Activated CD4-positive, alpha-beta T cell treated with anti-CD3 and anti-CD28 coated beads for 4 hours (primary cell): ENCODE results near the gene ZMYND8.
"Not testable (repeated sequence)": the region's sequence is repeated elsewhere in the genome, so short reads cannot be mapped to it uniquely, and the experiment has no call there.

Experiments used
- DNase-seq, 2 donors: peaks; one replicate each; pipeline ENCODE4 v3.0.0-alpha.2; 2020

Gene ZMYND8

DNA sequence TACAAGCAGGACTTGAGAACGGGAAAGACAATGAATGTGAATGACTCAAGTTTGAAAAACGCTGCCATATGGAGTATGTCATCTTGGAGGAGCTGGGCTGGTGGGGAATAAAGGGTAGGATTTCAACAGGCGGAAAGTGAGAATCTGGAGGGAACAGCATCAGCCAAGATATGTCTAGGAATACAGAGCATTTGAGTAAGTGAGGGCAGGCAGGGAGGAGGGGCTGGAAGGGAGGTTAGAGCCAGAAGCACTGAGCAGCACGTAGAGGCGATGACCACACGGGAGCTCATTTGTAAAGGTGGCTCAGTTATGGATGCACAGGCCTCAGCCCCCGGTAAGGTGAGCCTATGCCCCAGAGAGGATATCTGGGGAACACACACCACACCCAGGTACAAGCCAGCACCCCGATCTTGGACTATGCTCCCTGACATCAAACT, 115.1 kb downstream of the ZMYND8 start:
- DNase-seq: no peak

DNA sequence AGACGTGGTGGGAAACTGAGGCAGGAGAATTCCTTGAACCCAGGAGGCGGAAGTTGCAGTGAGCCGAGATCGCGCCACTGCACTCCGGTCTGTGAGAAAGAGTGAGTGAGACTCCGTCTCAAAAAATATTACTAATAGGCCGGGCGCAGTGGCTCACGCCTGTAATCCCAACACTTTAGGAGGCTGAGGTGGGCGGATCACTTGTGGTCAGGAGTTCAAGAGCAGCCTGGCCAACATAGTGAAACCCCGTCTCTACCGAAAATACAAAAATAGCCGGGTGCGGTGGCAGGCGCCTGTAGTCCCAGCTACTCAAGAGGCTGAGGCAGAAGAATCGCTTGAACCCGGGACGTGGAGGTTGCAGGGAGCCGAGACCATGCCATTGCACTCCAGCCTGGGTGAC, 116.4 kb downstream of the ZMYND8 start:
- not testable (repeated sequence) for DNase-seq

DNA sequence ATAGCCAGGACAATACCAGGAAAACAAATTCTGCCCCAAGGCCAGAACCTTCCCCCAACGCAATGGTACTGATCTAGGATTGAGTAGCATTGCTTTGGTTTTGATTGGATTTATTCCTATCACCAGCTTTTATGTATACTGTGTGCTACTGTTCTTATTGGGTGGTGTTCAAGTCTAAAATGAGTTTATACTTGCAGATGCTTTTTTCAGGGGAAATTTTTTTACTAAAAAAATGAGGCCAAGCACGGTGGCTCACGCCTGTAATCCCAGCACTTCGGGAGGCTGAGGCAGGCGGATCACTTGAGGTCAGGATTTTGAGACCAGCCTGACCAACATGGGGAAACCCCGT, 116.8 kb downstream of the ZMYND8 start:
- no peak for DNase-seq

DNA sequence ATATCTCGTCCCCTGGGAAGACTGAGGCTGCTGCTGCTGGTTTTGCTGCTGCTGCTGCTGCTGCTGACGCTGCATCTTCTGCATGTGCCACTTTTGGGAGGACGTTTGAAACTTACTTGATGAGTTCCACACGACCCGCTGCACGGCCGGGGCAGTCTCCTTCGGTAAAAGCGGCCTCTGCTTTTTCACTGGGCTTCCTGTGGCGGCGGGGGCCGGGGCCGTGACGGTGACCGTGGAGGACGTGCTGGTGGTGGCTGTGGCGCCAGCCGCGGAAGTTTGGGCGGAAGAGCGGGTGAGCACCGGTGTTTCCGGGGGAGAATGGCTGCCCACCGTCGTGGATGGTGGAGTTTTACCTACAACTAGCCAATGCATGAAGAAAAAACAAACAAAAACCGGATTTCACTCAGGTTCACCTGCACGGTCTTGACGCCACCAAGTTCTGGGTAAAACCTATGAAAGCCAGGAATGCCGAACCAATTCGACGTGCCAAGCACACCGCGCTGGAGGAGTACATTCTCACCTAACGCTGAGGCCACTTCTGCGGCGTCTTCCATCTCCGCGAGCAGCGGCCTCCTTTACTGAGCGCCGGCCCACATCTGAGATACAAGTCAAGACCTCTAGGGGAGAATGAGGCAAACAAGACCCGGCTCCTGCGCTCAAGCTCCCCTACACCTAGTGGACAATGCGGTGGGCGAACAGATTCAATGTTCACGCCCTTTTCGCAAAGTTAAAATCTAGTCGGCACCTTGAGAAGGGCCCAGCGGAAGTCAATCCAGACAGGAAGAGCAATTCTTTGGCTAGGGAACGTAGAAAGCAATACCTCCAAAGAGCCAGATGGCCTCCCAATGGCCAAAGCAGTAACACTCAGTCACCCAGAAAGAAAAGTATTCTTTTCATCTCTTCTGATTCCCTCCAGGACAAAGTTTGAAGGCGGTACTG, 117.5 kb downstream of the ZMYND8 start:
- DNase-seq: no peak

DNA sequence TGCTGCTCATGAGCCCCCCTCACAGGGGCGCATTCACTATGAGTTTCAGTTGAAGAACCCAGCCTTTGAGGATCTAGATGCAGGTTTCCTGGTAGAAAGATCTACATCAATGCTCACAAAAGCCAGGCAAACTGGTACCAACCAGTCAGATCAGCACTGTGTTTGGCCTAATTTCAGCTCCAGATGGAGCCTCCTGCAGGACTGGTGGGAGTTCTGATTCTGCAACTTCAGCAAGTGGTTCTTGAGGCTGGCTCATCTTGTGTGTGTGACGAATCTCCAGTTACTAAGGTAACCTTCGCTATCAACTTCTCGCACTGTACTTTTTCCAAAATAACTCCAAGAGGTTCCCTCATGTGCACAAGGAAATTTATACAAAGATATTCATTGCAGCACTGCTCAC, 118.8 kb downstream of the ZMYND8 start:
- DNase-seq: no peak

DNA sequence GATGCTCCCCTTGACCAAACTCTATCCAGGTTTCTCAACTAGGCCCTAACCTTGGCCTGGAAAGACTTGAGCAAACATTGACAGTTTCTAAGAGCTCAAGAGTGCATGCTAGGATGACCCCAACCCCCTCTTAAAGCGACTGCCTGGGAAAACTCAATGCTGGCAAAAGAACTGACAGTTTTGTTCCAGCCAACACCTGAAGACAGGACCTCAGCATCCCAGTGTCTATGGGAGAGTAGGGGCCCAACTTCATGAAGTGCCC, 119.9 kb downstream of the ZMYND8 start:
- no peak for DNase-seq

DNA sequence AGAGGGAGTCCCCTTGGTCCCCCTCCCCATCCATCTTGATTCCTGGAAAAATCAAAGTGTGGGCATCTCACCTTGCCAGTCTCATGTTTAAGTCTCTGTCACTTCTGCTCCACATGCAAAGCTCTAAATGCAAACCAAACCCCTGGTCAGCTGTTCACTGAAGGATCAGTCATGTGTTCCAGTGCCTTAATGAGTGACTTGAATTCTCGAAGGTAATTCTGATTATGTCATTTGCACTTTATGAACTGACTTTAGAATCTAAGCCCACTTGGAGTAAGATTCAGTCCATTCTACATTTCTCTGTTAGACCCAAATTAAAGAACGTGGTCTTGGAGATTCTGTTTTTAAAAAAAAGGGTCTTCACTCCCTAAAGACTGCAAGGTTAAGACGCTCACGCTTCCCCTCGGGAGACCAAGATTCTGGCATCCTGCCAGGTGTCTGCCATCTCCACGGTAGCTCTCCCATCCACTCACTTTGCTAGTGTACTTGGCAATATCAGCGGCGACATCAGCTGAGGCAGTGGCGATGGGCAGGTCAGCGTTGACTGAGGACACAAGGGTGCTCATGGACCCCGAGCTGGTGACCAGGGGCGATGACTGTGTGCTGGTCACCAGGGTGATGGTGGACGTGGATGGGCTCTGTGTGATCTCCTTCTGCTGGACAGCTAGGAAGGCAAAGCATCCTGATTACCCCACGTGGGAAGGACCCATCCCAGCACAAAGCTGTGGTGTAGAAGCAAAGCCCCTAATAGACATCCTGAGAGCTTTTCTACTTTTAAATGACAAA, 120.5 kb downstream of the ZMYND8 start:
- DNase-seq: no peak

DNA sequence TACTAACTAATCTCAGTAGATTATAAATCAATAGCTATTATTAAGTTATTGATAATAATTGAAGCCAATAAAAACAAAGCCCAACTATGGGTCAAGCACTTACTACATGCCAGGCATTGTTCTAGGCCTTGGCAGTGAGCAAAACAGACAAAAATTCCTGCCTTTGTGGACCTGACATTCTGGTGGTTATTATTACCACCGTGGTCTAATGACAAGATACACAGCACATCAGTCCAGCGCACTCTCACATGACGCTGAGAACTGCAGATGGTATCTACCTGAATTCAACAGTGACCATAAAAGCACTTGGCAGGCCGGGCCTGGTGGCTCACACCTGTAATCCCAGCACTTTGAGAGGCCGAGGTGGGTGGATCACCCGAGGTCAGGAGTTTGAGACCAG, 121.4 kb downstream of the ZMYND8 start:
- DNase-seq: no peak

DNA sequence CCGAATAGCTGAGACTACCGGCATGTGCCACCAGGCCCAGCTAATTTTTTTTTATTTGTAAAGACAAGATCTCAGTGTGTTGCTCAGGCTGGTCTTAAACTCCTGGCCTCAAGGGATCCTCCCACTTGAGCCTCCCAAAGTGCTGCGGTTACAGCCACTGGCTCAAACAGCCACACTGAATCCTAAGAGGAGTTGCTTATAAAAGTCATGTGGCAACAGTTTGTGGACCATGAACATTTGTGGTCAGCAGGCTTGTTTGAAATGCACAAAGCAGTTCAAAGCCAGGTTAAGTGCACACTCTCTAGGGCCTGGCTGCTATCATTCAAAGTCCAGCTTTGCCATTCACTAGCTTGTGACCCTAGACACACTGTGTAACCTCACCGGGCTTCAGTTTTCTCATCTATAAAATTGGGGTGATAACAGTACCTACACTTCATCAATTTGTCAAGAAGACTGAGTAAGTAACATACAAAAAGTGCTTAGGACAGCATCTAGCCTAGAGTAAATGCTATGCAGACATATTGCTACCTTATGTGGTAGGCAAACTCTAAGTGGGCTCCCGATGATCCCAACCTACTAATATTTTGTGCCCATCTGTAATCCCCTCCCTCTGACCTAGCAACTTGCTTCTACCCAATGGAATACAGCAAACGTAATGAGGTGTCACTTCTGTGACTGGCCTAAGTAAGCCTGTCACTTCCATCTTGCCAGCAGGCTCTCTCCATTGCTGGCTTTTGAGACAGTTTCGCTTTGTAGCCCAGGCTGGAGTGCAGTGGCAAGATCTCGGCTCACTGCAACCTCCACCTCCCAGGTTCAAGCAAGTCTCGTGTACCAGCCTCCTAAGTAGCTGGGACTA, 122.9 kb downstream of the ZMYND8 start:
- no peak for DNase-seq

DNA sequence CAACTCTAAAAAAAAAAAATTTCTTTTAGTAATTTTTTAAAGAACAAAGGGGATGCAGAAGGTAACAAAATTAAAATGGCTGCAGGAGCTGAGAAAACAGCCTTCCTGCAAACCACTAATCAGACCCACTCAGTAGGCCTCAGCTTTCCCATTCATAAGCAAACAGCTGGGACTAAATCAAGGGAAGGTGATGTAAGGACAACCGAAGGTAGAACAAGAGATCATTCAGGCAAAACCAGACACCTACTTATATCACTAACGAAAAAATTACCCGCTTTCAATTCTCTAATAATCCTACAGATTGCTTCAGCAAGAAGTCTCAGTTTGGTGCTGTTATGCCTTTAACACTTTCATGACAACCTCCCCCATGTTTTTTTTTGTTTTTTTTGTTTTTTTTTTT, 124.0 kb downstream of the ZMYND8 start:
- DNase-seq: no peak

DNA sequence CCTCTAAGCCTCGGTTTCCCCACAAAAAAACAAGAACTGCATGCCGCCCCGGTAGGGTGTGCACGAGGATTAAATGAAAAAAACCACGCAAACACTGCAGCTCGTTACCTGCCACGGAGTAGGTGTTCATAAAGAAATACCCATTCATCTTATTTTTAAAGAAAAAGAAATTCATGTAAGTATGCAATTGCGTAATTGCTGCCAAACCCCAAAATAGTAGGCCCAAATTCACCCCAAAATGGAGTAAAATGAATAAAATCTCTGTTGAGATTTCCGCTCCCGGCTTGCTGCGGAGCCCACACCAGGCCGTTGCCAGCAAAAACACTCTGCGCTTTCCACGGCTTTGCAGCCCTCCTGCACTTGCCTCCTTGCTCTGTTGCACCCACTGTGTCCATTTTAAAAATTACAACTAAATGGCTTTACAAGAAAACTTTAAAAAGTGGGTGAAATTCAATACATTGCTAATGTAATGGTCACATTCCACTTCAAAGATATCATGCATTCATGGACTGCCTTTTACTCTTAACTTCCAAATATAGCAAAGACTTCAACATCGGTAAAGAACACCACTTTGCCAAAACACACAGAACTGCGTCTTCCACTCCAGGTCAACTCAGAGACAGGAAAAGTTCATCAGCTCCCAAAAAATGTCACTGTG, 125.0 kb downstream of the ZMYND8 start:
- DNase-seq: no peak

DNA sequence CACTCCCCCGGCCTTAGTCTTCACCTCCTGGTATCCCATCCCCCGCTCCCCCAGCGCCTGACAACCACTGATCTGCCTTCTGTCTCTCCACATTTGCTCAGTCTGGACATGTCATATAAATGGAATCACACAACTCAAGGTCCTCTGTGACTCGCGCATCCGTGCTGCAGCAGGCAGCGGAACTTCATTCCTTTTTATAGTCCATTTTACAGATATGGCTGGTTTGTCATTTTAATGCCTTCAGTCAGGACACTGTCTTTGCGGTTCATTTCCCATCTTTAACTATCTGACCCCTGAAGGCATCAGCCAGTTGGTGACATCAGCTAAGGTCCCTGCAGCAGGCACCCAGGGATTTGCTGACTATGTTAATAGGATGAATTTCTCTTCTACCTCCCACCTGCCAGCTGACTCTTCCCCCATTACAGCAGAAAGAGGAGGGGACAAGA, 125.7 kb downstream of the ZMYND8 start:
- DNase-seq: no peak

DNA sequence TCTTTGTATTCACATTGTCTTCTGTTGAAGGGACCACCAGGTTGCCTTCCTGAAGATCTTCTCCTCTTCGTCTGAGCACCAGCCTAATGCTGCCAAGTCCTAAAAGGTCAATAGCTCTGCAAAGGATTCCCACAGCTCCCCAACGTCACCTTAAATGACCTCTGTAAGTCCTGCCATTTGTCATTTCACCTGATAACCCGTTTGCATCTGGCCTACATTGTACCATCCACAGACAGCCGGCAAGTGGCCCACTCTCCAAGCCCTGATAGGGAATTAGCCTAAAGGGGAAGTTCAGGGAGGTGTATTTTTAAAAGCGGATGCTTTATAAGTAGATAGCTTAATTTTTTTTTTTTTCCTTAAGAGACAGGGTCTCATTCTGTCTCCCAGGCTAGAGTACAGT, 127.8 kb downstream of the ZMYND8 start:
- DNase-seq: no peak

DNA sequence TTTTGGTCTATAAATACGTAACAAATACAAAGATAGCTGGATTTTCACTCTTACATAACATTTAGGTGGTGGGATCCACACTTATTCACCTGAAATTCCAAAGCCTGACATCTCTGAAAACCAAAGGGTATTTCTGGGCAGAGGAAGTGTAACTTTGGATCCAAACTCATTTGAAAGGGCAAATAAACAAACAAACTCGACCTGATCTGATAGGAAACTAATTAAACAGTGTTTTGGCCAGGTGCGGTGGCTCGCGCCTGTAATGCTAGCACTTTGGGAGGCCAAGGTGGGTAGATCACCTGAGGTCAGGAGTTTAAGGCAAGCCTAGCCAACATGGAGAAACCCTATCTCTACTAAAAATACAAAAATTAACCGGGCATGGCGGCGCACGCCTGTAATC, 128.9 kb downstream of the ZMYND8 start:
- DNase-seq: no peak

DNA sequence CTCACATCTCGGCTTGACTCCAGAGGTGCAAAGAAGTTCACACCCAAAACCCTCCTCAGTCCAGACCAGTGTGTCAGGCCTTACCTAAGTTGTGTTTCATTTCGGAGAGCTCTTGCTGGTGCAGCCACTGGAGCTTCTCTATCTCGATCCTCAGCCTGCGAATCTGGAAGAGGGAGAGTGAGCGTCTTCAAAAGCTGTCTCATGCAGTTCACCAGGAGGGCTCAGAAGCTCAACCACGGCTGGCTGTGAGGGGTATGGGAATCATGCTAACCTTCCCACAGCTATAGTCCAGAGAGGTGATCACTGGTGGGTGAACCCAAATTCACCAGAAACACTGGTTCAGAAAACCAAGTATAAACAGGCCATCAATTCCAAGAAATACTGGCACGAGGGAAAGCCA, 129.4 kb downstream of the ZMYND8 start:
- no peak for DNase-seq

DNA sequence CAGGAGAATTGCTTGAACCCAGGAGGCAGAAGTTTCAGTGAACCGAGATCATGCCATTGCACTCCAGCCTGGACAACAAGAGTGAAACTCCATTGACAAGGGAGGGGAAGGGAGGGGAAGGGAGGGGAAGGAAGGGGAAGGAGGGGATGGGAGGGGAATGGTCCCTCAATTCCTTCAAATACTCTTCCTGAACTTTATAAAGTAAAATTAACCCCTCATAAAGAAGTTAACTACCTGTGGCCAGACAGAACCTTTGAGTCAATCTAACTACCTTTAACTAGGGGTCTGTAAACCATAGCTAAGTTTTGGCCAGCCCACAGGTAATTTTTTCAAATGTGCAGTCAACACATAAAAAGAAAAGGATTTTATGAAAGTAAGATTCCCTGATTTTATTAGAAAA, 131.0 kb downstream of the ZMYND8 start:
- DNase-seq: no peak

DNA sequence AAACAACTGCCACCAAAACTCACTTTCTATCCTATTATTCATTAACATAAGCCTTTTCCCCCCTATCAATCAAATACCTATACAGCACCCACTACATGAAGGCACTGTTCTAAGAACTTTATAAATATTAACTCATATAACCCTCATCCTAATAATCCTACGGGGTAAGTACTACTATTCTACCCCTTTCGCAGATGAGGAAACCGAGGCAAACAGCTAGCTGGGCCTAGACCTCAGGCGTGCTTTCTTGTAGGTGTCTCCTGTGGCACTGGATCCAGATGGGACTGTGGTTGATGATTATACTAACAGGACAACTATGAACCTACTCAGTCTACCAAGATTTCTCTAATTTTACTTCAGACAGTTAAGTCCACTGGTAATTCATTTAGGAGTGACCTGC, 131.6 kb downstream of the ZMYND8 start:
- DNase-seq: no peak

DNA sequence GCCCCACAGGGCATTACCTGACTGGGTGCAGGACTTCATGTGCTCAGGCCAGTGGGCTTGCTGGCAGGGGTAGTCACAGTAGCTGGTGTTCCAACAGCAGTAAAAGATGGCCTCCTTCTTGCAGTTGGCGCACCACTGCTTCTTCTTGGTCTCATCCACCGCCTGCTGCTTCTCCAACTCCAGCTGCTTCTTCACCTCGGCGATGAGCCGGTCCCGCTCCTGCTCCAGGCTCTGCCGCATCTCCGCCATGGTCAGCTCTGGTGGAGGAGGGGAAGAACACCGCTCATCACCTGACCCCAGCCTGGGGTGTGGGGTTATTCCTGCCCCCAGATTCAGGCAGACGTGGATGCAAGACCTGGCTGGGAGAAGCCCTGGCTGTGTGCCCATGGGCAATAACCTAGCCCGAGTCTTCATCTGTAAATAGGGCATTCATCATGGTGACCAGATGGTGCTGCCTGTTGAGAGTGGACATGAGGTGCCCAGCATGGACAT, 132.2 kb downstream of the ZMYND8 start:
- DNase-seq: no peak

DNA sequence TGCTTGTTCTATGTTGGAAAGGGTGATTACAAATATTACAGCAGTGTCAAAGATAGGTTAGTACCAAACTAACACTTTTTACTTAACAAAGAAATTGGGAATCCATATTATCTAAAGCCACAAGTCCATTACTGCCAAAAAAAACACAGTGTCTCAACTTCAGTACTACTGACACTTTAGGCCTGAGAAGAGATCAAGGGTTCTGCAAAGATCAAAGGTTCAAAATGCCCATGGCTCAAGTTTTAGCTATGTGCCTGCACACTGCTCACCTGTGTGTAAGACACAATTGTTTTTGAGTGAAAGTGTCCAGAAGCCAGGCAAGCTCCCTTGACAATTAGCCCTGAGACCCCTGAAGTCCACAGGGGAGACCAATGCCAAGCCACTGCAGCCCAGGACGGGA, 132.6 kb downstream of the ZMYND8 start:
- DNase-seq: no peak

DNA sequence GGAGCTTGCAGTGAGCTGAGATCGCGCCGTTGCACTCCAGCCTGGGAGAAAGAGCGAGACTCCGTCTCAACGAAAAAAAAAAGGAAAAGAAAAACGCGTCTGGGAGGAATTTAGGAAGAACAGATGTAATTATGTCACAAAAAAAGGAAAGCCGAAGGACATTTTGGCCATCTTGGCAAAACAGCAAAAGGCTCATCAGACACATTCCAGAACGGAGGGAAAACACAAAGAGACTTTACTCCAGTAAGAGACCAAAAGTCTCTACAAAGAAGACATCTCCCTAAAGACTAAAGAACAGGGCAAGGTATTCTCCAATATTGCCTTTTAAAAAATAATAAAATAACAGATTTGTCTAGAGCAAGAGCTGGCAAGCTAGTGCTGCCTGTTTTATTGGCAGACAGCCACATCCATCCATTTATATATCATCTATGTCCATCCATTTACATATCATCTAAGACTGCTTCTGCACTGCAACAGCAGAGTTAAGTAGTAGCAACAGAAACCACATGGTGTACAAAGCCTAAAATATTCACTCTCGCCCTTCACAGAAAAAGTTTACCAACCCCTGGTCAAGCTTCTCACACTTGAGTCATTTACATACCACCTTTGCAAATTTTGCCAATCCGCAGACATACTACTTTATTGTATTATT, 133.9 kb downstream of the ZMYND8 start:
- DNase-seq: no peak

DNA sequence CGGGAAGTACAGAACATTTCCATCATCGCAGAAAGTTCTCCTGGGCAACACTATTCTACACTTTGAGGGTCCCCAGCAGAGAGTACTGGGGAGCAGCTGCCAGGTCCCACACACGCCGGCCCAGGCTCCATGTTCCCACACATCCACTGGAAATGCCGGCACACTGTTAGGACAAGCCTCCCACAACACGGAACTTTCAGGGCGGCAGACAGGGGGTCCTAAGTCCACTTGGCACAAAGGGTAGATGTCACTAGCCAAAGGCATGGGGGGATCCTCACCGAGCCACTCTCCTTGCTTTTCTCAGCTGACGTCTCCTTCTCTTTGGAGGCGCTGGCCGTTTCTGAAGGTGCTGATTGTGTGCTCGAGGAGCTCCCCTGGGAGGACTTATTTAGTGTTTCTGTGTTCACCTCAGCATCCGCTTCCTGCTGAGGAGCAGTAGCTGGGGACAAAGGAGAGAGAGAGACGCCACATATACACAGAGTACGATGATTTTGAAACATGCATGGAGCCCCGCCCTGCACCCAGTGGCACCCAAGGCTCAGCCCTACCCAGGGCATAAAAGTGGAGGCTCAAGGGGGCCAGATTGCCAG, 135.4 kb downstream of the ZMYND8 start:
- no peak for DNase-seq

DNA sequence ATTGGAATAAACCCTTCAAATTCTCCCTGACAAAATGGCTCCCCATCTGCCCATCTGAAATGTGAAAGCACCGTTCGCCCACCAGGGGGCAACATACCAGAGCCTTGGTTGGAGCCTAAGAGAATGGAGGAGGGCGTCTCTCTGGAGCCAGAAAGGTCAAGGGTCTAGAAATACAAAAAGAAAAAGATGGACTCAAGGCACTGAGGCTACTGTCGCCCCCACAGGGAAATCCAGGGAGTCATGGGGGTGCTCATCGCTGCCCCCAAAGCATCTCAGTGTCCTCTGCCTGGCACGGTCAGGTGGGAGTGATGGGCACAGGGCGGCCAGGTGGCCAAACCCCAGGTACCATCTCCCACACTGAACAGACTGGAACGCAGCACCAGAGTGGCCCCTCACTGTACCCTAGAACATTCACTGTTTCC, 136.3 kb downstream of the ZMYND8 start:
- DNase-seq: peak; percentile 37 to 49
